ENCODE results near the gene KCNN3.

DNA sequence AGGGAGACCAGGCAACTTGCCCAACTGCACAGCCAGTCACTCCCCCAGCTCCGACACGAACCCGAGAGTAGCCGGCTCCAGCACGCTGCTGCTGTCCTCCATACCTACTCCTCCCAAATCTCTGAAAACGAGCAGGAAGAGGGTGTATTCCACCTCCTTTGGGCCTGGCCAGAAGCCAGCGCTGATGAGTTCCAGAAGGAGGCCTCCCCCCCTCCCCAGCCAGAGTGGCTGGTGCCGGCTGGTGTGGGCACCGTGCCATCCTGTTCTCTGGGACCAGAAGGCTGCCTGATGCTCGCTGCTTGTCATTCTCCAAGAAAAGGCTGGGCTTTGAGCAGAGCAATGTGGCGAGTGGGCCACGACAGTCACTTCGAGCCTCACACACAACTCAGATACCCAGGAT lies 22.2 kb downstream of the KCNN3 start:
- TF ChIP-seq HOXA7 (CRISPR knock-in tag; IDR thresholded peaks at IDR 0.05) (no peak), RARG (CRISPR knock-in tag; IDR thresholded peaks at IDR 0.05; ENCODE audit: low read depth) (no peak), POLR2A (IDR thresholded peaks at IDR 0.05; ENCODE audit: insufficient read depth in 1 of 2, low read depth in 2 of 2, low read length in 2 of 2) (no peak), NFATC3 (CRISPR knock-in tag; IDR thresholded peaks at IDR 0.05) (no peak), ZNF883 (CRISPR knock-in tag; IDR thresholded peaks at IDR 0.05; ENCODE audit: not compliant biosample characterization) (no peak), TEAD3 (CRISPR knock-in tag; optimal IDR thresholded peaks at IDR 0.05; ENCODE audit: borderline replicate concordance) (no peak), TEAD2 (CRISPR knock-in tag; IDR thresholded peaks at IDR 0.05) (no peak)
- TF ChIP-seq, protein P1, sequence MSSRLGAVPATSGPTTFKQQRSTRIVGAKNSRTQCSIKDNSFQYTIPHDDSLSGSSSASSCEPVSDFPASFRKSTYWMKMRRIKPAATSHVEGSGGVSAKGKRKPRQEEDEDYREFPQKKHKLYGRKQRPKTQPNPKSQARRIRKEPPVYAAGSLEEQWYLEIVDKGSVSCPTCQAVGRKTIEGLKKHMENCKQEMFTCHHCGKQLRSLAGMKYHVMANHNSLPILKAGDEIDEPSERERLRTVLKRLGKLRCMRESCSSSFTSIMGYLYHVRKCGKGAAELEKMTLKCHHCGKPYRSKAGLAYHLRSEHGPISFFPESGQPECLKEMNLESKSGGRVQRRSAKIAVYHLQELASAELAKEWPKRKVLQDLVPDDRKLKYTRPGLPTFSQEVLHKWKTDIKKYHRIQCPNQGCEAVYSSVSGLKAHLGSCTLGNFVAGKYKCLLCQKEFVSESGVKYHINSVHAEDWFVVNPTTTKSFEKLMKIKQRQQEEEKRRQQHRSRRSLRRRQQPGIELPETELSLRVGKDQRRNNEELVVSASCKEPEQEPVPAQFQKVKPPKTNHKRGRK (CRISPR knock-in tag; IDR thresholded peaks at IDR 0.05): no peak
- TF ChIP-seq, protein P2, sequence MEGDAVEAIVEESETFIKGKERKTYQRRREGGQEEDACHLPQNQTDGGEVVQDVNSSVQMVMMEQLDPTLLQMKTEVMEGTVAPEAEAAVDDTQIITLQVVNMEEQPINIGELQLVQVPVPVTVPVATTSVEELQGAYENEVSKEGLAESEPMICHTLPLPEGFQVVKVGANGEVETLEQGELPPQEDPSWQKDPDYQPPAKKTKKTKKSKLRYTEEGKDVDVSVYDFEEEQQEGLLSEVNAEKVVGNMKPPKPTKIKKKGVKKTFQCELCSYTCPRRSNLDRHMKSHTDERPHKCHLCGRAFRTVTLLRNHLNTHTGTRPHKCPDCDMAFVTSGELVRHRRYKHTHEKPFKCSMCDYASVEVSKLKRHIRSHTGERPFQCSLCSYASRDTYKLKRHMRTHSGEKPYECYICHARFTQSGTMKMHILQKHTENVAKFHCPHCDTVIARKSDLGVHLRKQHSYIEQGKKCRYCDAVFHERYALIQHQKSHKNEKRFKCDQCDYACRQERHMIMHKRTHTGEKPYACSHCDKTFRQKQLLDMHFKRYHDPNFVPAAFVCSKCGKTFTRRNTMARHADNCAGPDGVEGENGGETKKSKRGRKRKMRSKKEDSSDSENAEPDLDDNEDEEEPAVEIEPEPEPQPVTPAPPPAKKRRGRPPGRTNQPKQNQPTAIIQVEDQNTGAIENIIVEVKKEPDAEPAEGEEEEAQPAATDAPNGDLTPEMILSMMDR (CRISPR knock-in tag; IDR thresholded peaks at IDR 0.05): no peak

Measured in HepG2 (cell line).